ENCODE measurements around the gene AFAP1L2. TPM values are rescaled to one million over a fixed set of nuclear protein-coding genes. Genes with fewer than 3 reads are reported as not detected.

AFAP1L2 gene
- total RNA-seq, 2 experiments from 2014 or later = 0.36 to 0.50 TPM

DNA sequence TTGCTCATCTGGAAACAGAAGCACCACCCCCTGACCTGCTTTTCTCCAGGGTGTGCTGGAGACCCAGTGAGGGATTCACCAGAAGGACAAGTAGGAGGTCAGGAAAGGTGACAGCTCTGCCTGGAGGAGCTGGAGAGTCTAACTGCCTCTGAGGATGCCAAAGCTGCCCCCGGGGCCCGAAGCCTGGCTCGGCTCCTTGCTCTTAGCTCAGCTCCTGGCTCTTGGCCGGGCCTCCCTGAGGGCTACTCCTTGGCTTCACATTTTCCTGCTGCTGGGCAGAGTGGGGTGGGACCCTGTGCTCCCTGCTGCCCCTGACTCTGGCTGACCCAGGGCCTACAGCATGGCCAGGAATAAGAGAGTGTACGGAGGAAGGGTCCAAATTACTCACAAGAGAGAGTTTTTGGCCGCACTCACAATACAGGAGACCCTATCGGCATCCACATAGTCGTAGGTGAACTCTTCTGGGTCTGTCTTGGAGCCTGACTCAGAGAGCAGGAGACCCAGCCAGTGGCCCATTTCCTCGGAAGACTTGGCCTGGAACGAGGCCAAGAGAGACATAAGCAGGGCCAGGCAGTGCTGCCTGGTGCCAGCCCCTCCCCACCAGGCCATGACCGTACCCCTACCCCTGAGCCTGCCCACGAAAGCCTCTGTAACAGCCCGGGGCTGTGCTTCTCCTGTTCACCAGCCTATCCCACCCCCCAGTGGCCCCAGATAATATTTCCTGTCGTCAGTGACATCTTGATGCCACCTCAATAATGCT is 102.2 kb downstream of the AFAP1L2 start:
- no peak overlapping the region for H3K4me3 ChIP-seq (ENCODE audit: low read length)
- ATAC-seq (ENCODE audit: poor library complexity) = no peak
- ChIA-PET CTCF (no interaction called here), POLR2A (no interaction called here)
- H3K27me3 ChIP-seq (ENCODE audit: control insufficient read depth in 1 of 2, insufficient read depth in 2 of 2, low read length in 2 of 2) = no peaks in the 10 kb centered on the region
- no peak overlapping the region for H3K4me3 Mint-ChIP-seq
- H3K9me3 ChIP-seq (ENCODE audit: control insufficient read depth in 1 of 2, insufficient read depth in 1 of 2, low read length in 2 of 2) = peaks cover 0 to 5% of the 10 kb centered on the region in 2 experiments
- intact Hi-C loops (cut with DNase I, micrococcal nuclease) = loop anchor here (2.0 to 10.0 kb wide), 3 partner anchors 247 to 825 kb away; no protein-coding TSS in a partner anchor
- H3K36me3 Mint-ChIP-seq (ENCODE audit: low read depth) = peaks cover 31% of the 10 kb centered on the region
- DNase-seq = no peak
- TF ChIP-seq, protein P1, sequence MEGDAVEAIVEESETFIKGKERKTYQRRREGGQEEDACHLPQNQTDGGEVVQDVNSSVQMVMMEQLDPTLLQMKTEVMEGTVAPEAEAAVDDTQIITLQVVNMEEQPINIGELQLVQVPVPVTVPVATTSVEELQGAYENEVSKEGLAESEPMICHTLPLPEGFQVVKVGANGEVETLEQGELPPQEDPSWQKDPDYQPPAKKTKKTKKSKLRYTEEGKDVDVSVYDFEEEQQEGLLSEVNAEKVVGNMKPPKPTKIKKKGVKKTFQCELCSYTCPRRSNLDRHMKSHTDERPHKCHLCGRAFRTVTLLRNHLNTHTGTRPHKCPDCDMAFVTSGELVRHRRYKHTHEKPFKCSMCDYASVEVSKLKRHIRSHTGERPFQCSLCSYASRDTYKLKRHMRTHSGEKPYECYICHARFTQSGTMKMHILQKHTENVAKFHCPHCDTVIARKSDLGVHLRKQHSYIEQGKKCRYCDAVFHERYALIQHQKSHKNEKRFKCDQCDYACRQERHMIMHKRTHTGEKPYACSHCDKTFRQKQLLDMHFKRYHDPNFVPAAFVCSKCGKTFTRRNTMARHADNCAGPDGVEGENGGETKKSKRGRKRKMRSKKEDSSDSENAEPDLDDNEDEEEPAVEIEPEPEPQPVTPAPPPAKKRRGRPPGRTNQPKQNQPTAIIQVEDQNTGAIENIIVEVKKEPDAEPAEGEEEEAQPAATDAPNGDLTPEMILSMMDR (IDR thresholded peaks at IDR 0.05) = no peak
- H3K27me3 Mint-ChIP-seq = no peaks in the 10 kb centered on the region
- H3K4me1 Mint-ChIP-seq (ENCODE audit: low read depth) = peaks cover 12% of the 10 kb centered on the region
- no peaks in the 10 kb centered on the region for H3K36me3 ChIP-seq (ENCODE audit: insufficient read depth, low read length)
- H3K27ac Mint-ChIP-seq = no peak overlapping the region
- H3K27ac ChIP-seq (ENCODE audit: low read depth in 1 of 2, low read length in 2 of 2) = no peak overlapping the region
- H3K9me3 Mint-ChIP-seq = no peaks in the 10 kb centered on the region
- peaks cover 13% of the 10 kb centered on the region for H3K4me1 ChIP-seq (ENCODE audit: insufficient read depth, low read length)

DNA sequence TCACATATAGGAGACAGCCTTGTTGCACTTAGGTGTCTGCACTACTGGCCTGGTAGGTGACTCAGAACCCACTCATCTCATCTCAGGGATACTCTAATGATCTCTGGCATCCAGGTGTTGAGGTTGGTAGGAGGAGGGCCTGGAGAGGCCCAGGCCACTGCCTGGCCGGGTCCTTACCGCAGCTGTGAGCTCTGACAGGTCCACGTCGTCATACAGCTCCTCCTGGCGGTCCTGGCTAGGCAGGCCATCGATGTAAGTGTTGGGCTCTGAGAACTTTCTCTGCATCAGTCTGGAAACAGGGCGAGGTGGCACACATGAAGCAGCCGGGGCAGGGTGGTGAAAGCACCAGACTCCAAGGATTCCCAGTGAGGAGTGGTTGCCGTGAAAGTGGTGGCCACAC is 103.1 kb downstream of the AFAP1L2 start:
- intact Hi-C loops (cut with DNase I, micrococcal nuclease) = loop anchor here (5.0 to 10.0 kb wide), 2 partner anchors 584 to 826 kb away; no protein-coding TSS in a partner anchor
- Histone ChIP-seq H3K27me3 (ENCODE audit: control insufficient read depth in 1 of 2, insufficient read depth in 2 of 2, low read length in 2 of 2) (no peaks in the 10 kb centered on the region), H3K27ac (ENCODE audit: low read depth in 1 of 2, low read length in 2 of 2) (no peak overlapping the region), H3K4me3 (ENCODE audit: low read length) (no peak overlapping the region), H3K9me3 (ENCODE audit: control insufficient read depth in 1 of 2, insufficient read depth in 1 of 2, low read length in 2 of 2) (peaks cover 6 to 12% of the 10 kb centered on the region in 2 experiments), H3K4me1 (ENCODE audit: insufficient read depth, low read length) (peaks cover 13% of the 10 kb centered on the region), H3K36me3 (ENCODE audit: insufficient read depth, low read length) (peaks cover 7% of the 10 kb centered on the region)
- ATAC-seq (ENCODE audit: poor library complexity) = no peak
- no peak for DNase-seq
- ChIA-PET CTCF (no interaction called here), POLR2A (no interaction called here)
- peaks cover 41% of the 10 kb centered on the region for H3K36me3 Mint-ChIP-seq (ENCODE audit: low read depth)
- TF ChIP-seq, protein P1 (IDR thresholded peaks at IDR 0.05) = no peak
- H3K27ac Mint-ChIP-seq = no peak overlapping the region
- peaks cover 1% of the 10 kb centered on the region for H3K9me3 Mint-ChIP-seq
- H3K4me3 Mint-ChIP-seq = no peak overlapping the region
- no peaks in the 10 kb centered on the region for H3K27me3 Mint-ChIP-seq
- H3K4me1 Mint-ChIP-seq (ENCODE audit: low read depth) = peaks cover 12% of the 10 kb centered on the region

GRCh38 chr10:114300036-114300645 is 104.2 kb downstream of the AFAP1L2 start:
- Histone ChIP-seq H3K36me3 (ENCODE audit: insufficient read depth, low read length) (peaks cover 12% of the 10 kb centered on the region), H3K27me3 (ENCODE audit: control insufficient read depth in 1 of 2, insufficient read depth in 2 of 2, low read length in 2 of 2) (no peaks in the 10 kb centered on the region), H3K4me1 (ENCODE audit: insufficient read depth, low read length) (peaks cover 13% of the 10 kb centered on the region), H3K27ac (ENCODE audit: low read depth in 1 of 2, low read length in 2 of 2) (no peak overlapping the region), H3K4me3 (ENCODE audit: low read length) (no peak overlapping the region), H3K9me3 (ENCODE audit: control insufficient read depth in 1 of 2, insufficient read depth in 1 of 2, low read length in 2 of 2) (peaks cover 12 to 17% of the 10 kb centered on the region in 2 experiments)
- peaks cover 12% of the 10 kb centered on the region for H3K4me1 Mint-ChIP-seq (ENCODE audit: low read depth)
- POLR2A ChIA-PET = no interaction called here
- DNase-seq = no peak
- H3K9me3 Mint-ChIP-seq = peaks cover 10% of the 10 kb centered on the region
- no peak for ATAC-seq (ENCODE audit: poor library complexity)
- CTCF ChIA-PET = no interaction called here
- intact Hi-C loops (cut with DNase I, micrococcal nuclease) = loop anchor here (5.0 to 10.0 kb wide), 2 partner anchors 585 to 827 kb away; no protein-coding TSS in a partner anchor
- no peak overlapping the region for H3K27ac Mint-ChIP-seq
- peaks cover 51% of the 10 kb centered on the region for H3K36me3 Mint-ChIP-seq (ENCODE audit: low read depth)
- H3K4me3 Mint-ChIP-seq = no peak overlapping the region
- TF ChIP-seq, protein P1 (IDR thresholded peaks at IDR 0.05) = no peak
- no peaks in the 10 kb centered on the region for H3K27me3 Mint-ChIP-seq
